ENCODE data around the gene SNX14. TPM values are rescaled to one million over a fixed set of nuclear protein-coding genes. Genes with fewer than 3 reads are reported as not detected.

Gene SNX14
- total RNA-seq, 1 experiment from 2014 or later, result 65.4 TPM

DNA sequence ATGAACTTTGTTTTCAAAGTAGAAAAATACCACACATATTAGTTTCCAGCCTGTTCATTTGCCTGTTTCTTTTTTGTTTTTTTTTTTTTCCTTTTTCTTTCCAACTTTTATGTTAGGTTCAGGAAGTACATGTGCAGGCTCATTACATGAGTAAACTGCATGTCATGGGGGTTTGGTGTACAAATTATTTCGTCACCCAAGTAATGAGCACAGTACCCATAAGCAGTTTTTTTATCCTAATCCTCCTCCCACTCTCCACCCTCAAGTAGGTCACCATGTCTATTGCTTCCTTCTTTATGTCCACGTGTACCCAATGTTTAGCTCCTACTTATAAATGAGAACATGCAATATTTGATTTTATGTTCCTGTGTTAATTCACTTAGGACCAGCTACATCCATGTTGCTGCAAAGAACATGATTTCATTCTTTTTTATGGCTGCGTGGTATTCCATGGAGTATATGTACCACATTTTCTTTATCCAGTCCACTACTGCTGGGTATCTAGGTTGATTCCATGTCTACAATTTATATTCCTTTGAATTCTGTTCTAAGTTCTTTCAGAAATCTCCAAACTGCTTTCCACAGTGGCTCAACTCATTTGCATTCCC lies 31.8 kb downstream of the SNX14 start:
- ChIA-PET CTCF (no interaction called here), POLR2A (ENCODE audit: unreplicated experiment) (interaction anchor here (0.6 kb wide), 1 partner anchor 31 kb away, joined by 3 read pairs; no protein-coding TSS in a partner anchor)
- no peaks in the 10 kb centered on the region for H3K4me1 ChIP-seq (ENCODE audit: insufficient read depth, low read length)
- intact Hi-C loops (cut with micrococcal nuclease), result no loop called here
- no peak overlapping the region for H3K27ac ChIP-seq (ENCODE audit: low read length)
- no peaks in the 10 kb centered on the region for H3K27me3 ChIP-seq (ENCODE audit: low read length)
- DNase-seq (peak; percentile 6), ATAC-seq (no peak)
- H3K4me2 ChIP-seq (ENCODE audit: low read length), result no peak overlapping the region
- H3F3A ChIP-seq (ENCODE audit: low read length, unreplicated experiment), result no peaks in the 10 kb centered on the region
- peaks cover 3% of the 10 kb centered on the region; the same call in 1 of the 2 replicates for H3K36me3 ChIP-seq (ENCODE audit: low read depth, low read length)
- no peak overlapping the region for H3K9ac ChIP-seq (ENCODE audit: low read length)
- TF ChIP-seq CTCF (conservative IDR thresholded peaks at IDR 0.05; ENCODE audit: low read depth, low read length) (no peak), EZH2phosphoT487 (IDR thresholded peaks at IDR 0.05; ENCODE audit: borderline replicate concordance, low read length) (no peak), EZH2 (IDR thresholded peaks at IDR 0.05; ENCODE audit: low read length, unreplicated experiment) (no peak)
- no TSS peak for BruUV-seq (replicated peaks)
- no peaks in the 10 kb centered on the region for H4K20me1 ChIP-seq (ENCODE audit: low read length)
- no peaks in the 10 kb centered on the region for H3K9me2 ChIP-seq (replicated peaks; ENCODE audit: low read length)
- H3K79me2 ChIP-seq (ENCODE audit: low read length), result no peaks in the 10 kb centered on the region
- no peak overlapping the region for H3K4me3 ChIP-seq (ENCODE audit: low read length)
- no peaks in the 10 kb centered on the region for H3K9me3 ChIP-seq (ENCODE audit: low read length)
- no peak overlapping the region for H2AFZ ChIP-seq (ENCODE audit: low read length)

DNA sequence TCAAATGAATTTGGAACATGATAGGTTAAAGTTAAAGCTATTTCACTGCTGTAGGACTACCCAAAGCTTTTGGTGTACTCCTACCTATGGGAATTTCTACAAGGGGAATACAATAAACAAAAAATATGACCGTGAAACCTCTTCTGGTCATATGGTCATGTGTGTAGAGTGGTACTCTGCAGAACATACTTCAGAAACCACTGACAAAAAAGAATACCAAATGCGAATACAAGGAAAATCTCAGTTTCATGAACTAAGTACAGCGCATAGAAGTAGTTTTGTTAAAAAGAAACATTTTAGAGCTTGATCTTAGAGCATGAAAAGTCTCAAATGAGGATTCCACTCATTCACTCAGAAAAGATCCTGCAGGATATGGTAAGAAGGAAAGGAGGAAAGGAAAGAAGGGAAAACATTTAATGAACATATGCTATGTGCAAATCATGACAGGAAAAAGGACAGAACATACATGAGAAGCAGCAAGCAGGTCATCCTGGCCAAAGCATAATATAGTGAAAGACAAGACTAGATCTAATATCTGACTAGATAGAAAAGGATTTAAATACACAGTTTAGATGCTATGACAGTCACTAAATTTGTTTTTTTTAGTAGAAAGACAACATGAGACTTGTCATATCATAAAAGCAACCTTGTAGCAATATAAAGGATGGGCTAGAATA lies 36.5 kb downstream of the SNX14 start:
- H3F3A ChIP-seq (ENCODE audit: low read length, unreplicated experiment), result no peaks in the 10 kb centered on the region
- no peak overlapping the region for H3K4me2 ChIP-seq (ENCODE audit: low read length)
- ChIA-PET POLR2A (ENCODE audit: unreplicated experiment) (no interaction called here), CTCF (no interaction called here)
- ATAC-seq (no peak), DNase-seq (no peak)
- H3K79me2 ChIP-seq (ENCODE audit: low read length), result no peaks in the 10 kb centered on the region
- no peaks in the 10 kb centered on the region for H3K9me2 ChIP-seq (replicated peaks; ENCODE audit: low read length)
- H3K4me1 ChIP-seq (ENCODE audit: insufficient read depth, low read length), result no peaks in the 10 kb centered on the region
- H3K4me3 ChIP-seq (ENCODE audit: low read length), result no peak overlapping the region
- no TSS peak for BruUV-seq (replicated peaks)
- no peak overlapping the region for H2AFZ ChIP-seq (ENCODE audit: low read length)
- no peaks in the 10 kb centered on the region for H3K9me3 ChIP-seq (ENCODE audit: low read length)
- H3K27me3 ChIP-seq (ENCODE audit: low read length), result no peaks in the 10 kb centered on the region
- no peak for TF ChIP-seq EZH2 (IDR thresholded peaks at IDR 0.05; ENCODE audit: low read length, unreplicated experiment)
- TF ChIP-seq EZH2phosphoT487 (IDR thresholded peaks at IDR 0.05; ENCODE audit: borderline replicate concordance, low read length), result no peak
- TF ChIP-seq CTCF (conservative IDR thresholded peaks at IDR 0.05; ENCODE audit: low read depth, low read length), result no peak
- no peaks in the 10 kb centered on the region for H3K36me3 ChIP-seq (ENCODE audit: low read depth, low read length)
- no peak overlapping the region for H3K9ac ChIP-seq (ENCODE audit: low read length)
- intact Hi-C loops (cut with micrococcal nuclease), result no loop called here
- H3K27ac ChIP-seq (ENCODE audit: low read length), result no peak overlapping the region
- no peaks in the 10 kb centered on the region for H4K20me1 ChIP-seq (ENCODE audit: low read length)

DNA sequence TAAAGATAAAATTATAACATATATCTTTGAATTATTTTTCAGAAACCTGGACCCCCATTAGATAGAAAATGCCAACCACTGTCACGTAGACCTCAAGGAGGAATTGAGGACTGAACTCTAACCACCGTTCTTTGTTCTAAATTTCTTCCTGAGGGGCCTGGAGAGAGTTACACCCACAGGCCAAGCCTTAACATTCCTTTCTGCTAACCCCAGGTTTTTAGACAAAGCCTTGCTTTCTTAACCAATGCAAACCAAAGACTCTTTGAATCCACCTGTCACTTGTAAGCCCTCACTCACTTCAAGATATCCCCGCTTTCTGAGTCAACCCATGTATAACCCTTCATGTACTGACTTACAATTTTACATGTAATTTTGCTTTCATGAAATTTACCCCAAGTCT lies 41.0 kb downstream of the SNX14 start:
- no peaks in the 10 kb centered on the region for H3F3A ChIP-seq (ENCODE audit: low read length, unreplicated experiment)
- CTCF ChIA-PET, result no interaction called here
- intact Hi-C loops (cut with micrococcal nuclease), result no loop called here
- H3K4me1 ChIP-seq (ENCODE audit: insufficient read depth, low read length), result no peaks in the 10 kb centered on the region
- ATAC-seq (no peak), DNase-seq (no peak)
- H3K36me3 ChIP-seq (ENCODE audit: low read depth, low read length), result no peaks in the 10 kb centered on the region; the same call in 1 of the 2 replicates
- no peak overlapping the region for H3K4me2 ChIP-seq (ENCODE audit: low read length)
- no peak overlapping the region for H3K4me3 ChIP-seq (ENCODE audit: low read length)
- H3K9ac ChIP-seq (ENCODE audit: low read length), result no peak overlapping the region
- H3K27ac ChIP-seq (ENCODE audit: low read length), result no peak overlapping the region
- no TSS peak for BruUV-seq (replicated peaks)
- no peak for TF ChIP-seq EZH2phosphoT487 (IDR thresholded peaks at IDR 0.05; ENCODE audit: borderline replicate concordance, low read length)
- no peak for TF ChIP-seq CTCF (conservative IDR thresholded peaks at IDR 0.05; ENCODE audit: low read depth, low read length)
- TF ChIP-seq EZH2 (IDR thresholded peaks at IDR 0.05; ENCODE audit: low read length, unreplicated experiment), result no peak
- no peaks in the 10 kb centered on the region for H4K20me1 ChIP-seq (ENCODE audit: low read length)
- no peak overlapping the region for H2AFZ ChIP-seq (ENCODE audit: low read length)
- no peaks in the 10 kb centered on the region for H3K9me3 ChIP-seq (ENCODE audit: low read length)
- H3K27me3 ChIP-seq (ENCODE audit: low read length), result no peaks in the 10 kb centered on the region
- H3K79me2 ChIP-seq (ENCODE audit: low read length), result no peaks in the 10 kb centered on the region
- no peaks in the 10 kb centered on the region for H3K9me2 ChIP-seq (replicated peaks; ENCODE audit: low read length)
- POLR2A ChIA-PET (ENCODE audit: unreplicated experiment), result no interaction called here

Measured in PC-3 (cell line).